ENCODE data around the gene R3HDM2. TPM values are rescaled to one million over a fixed set of nuclear protein-coding genes. Genes with fewer than 3 reads are reported as not detected.

Gene R3HDM2
- 14.7 and 26.4 TPM in 2 replicates for total RNA-seq

GRCh38 chr12:57430931-57431566 lies at the start of gene R3HDM2:
Gene R3HDM2, minus strand, starts transcription at chr12:57431043. Its CDS starts 120,615 bp downstream, at chr12:57310428.

GRCh38 chr12:57479376-57480115 lies 48.7 kb upstream of the R3HDM2 start, which contains the start of gene ARHGAP9:
Gene ARHGAP9, minus strand, starts transcription at chr12:57479866. Its CDS starts 460 bp downstream, at chr12:57479406.

GRCh38 chr12:57459750-57460467 lies 29.1 kb upstream of the R3HDM2 start, which contains the start of gene GLI1:
Gene GLI1, plus strand, starts transcription at chr12:57459785. Its CDS starts 3,907 bp downstream, at chr12:57463692.

GRCh38 chr12:57454566-57455373 lies 23.9 kb upstream of the R3HDM2 start, which contains the start of gene INHBE:
Gene INHBE, plus strand, starts transcription at chr12:57455307. Its CDS starts 230 bp downstream, at chr12:57455537.

GRCh38 chr12:57434517-57435223 lies 3.8 kb upstream of the R3HDM2 start, which contains the start of gene INHBC:
Gene INHBC, plus strand, starts transcription at chr12:57434784. Its CDS starts 103 bp downstream, at chr12:57434887.

GRCh38 chr12:57250956-57251355 lies 179.9 kb downstream of the R3HDM2 start, which contains the start of gene STAC3:
Gene STAC3, minus strand, starts transcription at chr12:57251187. Its CDS starts 1,551 bp downstream, at chr12:57249636.

GRCh38 chr12:57229634-57230380 lies 201.0 kb downstream of the R3HDM2 start, which contains the start of gene SHMT2:
Gene SHMT2, plus strand, starts transcription at chr12:57229711. Its CDS starts 68 bp downstream, at chr12:57229779.

GRCh38 chr12:57216014-57216911 lies 214.6 kb downstream of the R3HDM2 start, which contains the start of gene NXPH4:
Gene NXPH4, plus strand, starts transcription at chr12:57216794. Its CDS starts 176 bp downstream, at chr12:57216970.

Small RNAs within 50 kb of the gene (small RNA-seq; reads per million reads assigned to genes)
- gene RNU6-879P: not detected

Other genes starting within 250 kb of the R3HDM2 start
- gene NXPH4, start 214.2 kb downstream of the R3HDM2 start, total RNA-seq: 0.73 and 0.98 TPM in 2 replicates
- 260 and 298 TPM in 2 replicates for gene SHMT2, start 201.3 kb downstream of the R3HDM2 start, total RNA-seq
- gene STAC3, start 179.9 kb downstream of the R3HDM2 start, total RNA-seq: 0.59 and 0.73 TPM in 2 replicates
- gene INHBC, start 3.7 kb upstream of the R3HDM2 start, total RNA-seq: under 0.01 TPM in 1 of 2 replicates, not detected in the other
- not detected in 2 replicates for gene INHBE, start 24.3 kb upstream of the R3HDM2 start, total RNA-seq
- gene GLI1, start 28.7 kb upstream of the R3HDM2 start, total RNA-seq: under 0.01 and 0.78 TPM in 2 replicates
- under 0.01 TPM in 1 of 2 replicates, not detected in the other for gene ARHGAP9, start 48.8 kb upstream of the R3HDM2 start, total RNA-seq
- 81.9 and 126 TPM in 2 replicates for gene MARS1, start 57.0 kb upstream of the R3HDM2 start, total RNA-seq
- 16.6 and 19.1 TPM in 2 replicates for gene DDIT3, start 89.5 kb upstream of the R3HDM2 start, total RNA-seq
- 2.9 and 5.7 TPM in 2 replicates for gene MBD6, start 91.8 kb upstream of the R3HDM2 start, total RNA-seq
- 89.3 and 95.6 TPM in 2 replicates for gene DCTN2, start 116.1 kb upstream of the R3HDM2 start, total RNA-seq
- under 0.01 and 0.20 TPM in 2 replicates for gene KIF5A, start 119.0 kb upstream of the R3HDM2 start, total RNA-seq
- gene PIP4K2C, start 160.1 kb upstream of the R3HDM2 start, total RNA-seq: 1.8 and 2.6 TPM in 2 replicates
- 0.78 and 3.7 TPM in 2 replicates for gene DTX3, start 173.8 kb upstream of the R3HDM2 start, total RNA-seq
- gene ARHGEF25, start 180.4 kb upstream of the R3HDM2 start, total RNA-seq: 0.98 and 4.0 TPM in 2 replicates
- gene B4GALNT1, start 202.2 kb upstream of the R3HDM2 start, total RNA-seq: under 0.01 and 0.20 TPM in 2 replicates